HG02970 (cell line): Measurements from ENCODE around the gene EPGN.
"Not testable (repeated sequence)": the region's sequence is repeated elsewhere in the genome, so short reads cannot be mapped to it uniquely, and the experiment has no call there.

Experiments
- ATAC-seq: cut with Tn5 transposase; IDR thresholded peaks from one replicate; pipeline ENCODE4 v1.9.1; 2021; ENCODE audit warnings: mild to moderate bottlenecking, moderate library complexity, moderate number of reproducible peaks; ENCODE audit not compliant: unreplicated experiment, low FRiP score

The EPGN gene

GRCh38 chr4:74335341-74336021 is 27.2 kb downstream of the EPGN start:
- no peak for ATAC-seq

GRCh38 chr4:74338792-74339333 is 30.6 kb downstream of the EPGN start:
- ATAC-seq = no peak

- no peak for ATAC-seq
Observed at GRCh38 chr4:74339501-74339900, 31.2 kb downstream of the EPGN start.

GRCh38 chr4:74340421-74340820 is 32.2 kb downstream of the EPGN start:
- ATAC-seq = not testable (repeated sequence)

- no peak for ATAC-seq
Observed at GRCh38 chr4:74344031-74344430, 35.8 kb downstream of the EPGN start.

- ATAC-seq = no peak
Observed at GRCh38 chr4:74353858-74354257, 45.6 kb downstream of the EPGN start.

- no peak for ATAC-seq
Observed at GRCh38 chr4:74357965-74358364, 49.7 kb downstream of the EPGN start.

GRCh38 chr4:74361671-74362070 is 53.4 kb downstream of the EPGN start:
- ATAC-seq = no peak

- ATAC-seq = no peak
Observed at GRCh38 chr4:74362347-74362746, 54.1 kb downstream of the EPGN start.

GRCh38 chr4:74364256-74364651 is 56.0 kb downstream of the EPGN start:
- ATAC-seq = no peak

- ATAC-seq = peak; percentile 40
Observed at GRCh38 chr4:74364652-74365491, 56.6 kb downstream of the EPGN start, which contains the start of gene EREG. EREG (plus strand) TSS chr4:74365145; CDS start chr4:74365309, 164 bp downstream.

- ATAC-seq = no peak
Observed at GRCh38 chr4:74365761-74366160, 57.5 kb downstream of the EPGN start.
